H1 (cell line): Measurements from ENCODE around the gene CDK12. TPM values are rescaled to one million over a fixed set of nuclear protein-coding genes. Genes with fewer than 3 reads are reported as not detected.
"Not testable (repeated sequence)": the region's sequence is repeated elsewhere in the genome, so short reads cannot be mapped to it uniquely, and the experiment has no call there.

Experiments
- CTCF ChIA-PET: fragments of 300-600 bp; sonication (Branson Sonifier 250); formaldehyde crosslinking; loops from one replicate; lab custom pipeline; 2021; ENCODE audit not compliant: partially characterized antibody; lab: Charles Lee
- POLR2A ChIA-PET: fragments of 300-600 bp; sonication (Branson Sonifier 250); formaldehyde crosslinking; loops from one replicate; lab custom pipeline; 2021; ENCODE audit warnings: inconsistent platforms; ENCODE audit not compliant: partially characterized antibody; lab: Charles Lee
- DNase-seq, 2 experiments: peaks; one replicate each; pipeline versions ENCODE4 v3.0.0 to v3.0.0-alpha.2; 2010 to 2022; ENCODE audit warnings: low spot score in 2 of 2, low read depth in 1 of 2, mixed read lengths in 1 of 2
- FAIRE-seq: peaks from 2 replicates; lab custom pipeline; 2011; peaks lifted over from hg19 to GRCh38; lab: Jason Lieb, UNC
- H2AFZ ChIP-seq: 2 replicates; pipeline ENCODE4 v1.8.1; 2012; ENCODE audit warnings: low read length, inconsistent platforms
- H2AK5ac ChIP-seq: 2 replicates; pipeline ENCODE4 v1.6.1; 2013; ENCODE audit warnings: low read depth, low read length
- H2BK120ac ChIP-seq: replicated peaks from 2 replicates; pipeline ENCODE3; 2013; ENCODE audit warnings: low read depth, low read length, inconsistent platforms
- H2BK12ac ChIP-seq: 2 replicates; pipeline ENCODE4 v1.6.1; 2013; ENCODE audit warnings: low read depth, low read length
- H2BK15ac ChIP-seq: 2 replicates; pipeline ENCODE4 v1.6.1; 2013; ENCODE audit warnings: low read length
- H2BK20ac ChIP-seq: 2 replicates; pipeline ENCODE4 v1.6.1; 2013; ENCODE audit warnings: low read length
- H2BK5ac ChIP-seq: 2 replicates; pipeline ENCODE4 v1.6.1; 2013; ENCODE audit warnings: low read depth, low read length
- H3K14ac ChIP-seq: 2 replicates; pipeline ENCODE4 v1.6.1; 2013; ENCODE audit warnings: inconsistent platforms; ENCODE audit not compliant: insufficient read length
- H3K18ac ChIP-seq: 2 replicates; pipeline ENCODE4 v1.6.1; 2013; ENCODE audit warnings: low read length; ENCODE audit errors: extremely low read depth
- H3K23ac ChIP-seq: 2 replicates; pipeline ENCODE4 v1.6.1; 2013; ENCODE audit warnings: inconsistent platforms; ENCODE audit not compliant: insufficient read length
- H3K23me2 ChIP-seq: 2 replicates; pipeline ENCODE4 v1.6.1; 2013; ENCODE audit warnings: low read depth, low read length
- H3K27ac ChIP-seq: 2 replicates; pipeline ENCODE4 v1.6.1; 2011; ENCODE audit warnings: low read depth, low read length, inconsistent platforms
- H3K27me3 ChIP-seq, 4 experiments: replicated peaks in 1 of 4; 1 replicate in 1 of 4; 2 replicates in 3 of 4; pipeline versions ENCODE4 v1.6.1 to v1.8.1; 2011 to 2013; ENCODE audit warnings: low read length in 3 of 4, mild to moderate bottlenecking in 3 of 4, inconsistent platforms in 2 of 4, mixed read lengths in 2 of 4, moderate library complexity in 1 of 4; ENCODE audit not compliant: control insufficient read depth in 3 of 4, insufficient read depth in 3 of 4; ENCODE audit errors: extremely low read depth in 1 of 4
- H3K36me3 ChIP-seq, 4 experiments: 2 replicates each; pipeline versions ENCODE4 v1.6.1 to v1.8.1; 2011 to 2013; ENCODE audit warnings: mild to moderate bottlenecking in 4 of 4, low read length in 3 of 4, moderate library complexity in 2 of 4, control low read depth in 1 of 4, inconsistent platforms in 1 of 4; ENCODE audit not compliant: insufficient read depth in 4 of 4, control insufficient read depth in 2 of 4
- H3K4ac ChIP-seq: replicated peaks from 2 replicates; pipeline ENCODE3; 2013; ENCODE audit warnings: low read length, low read depth, mixed read lengths, inconsistent platforms; ENCODE audit not compliant: insufficient read length
- H3K4me1 ChIP-seq, 4 experiments: replicated peaks in 1 of 4; 1 replicate in 1 of 4; 2 replicates in 3 of 4; pipeline versions ENCODE4 v1.6.1 to v1.8.1; 2011 to 2013; ENCODE audit warnings: low read length in 3 of 4, inconsistent platforms in 2 of 4, mixed read lengths in 1 of 4; ENCODE audit not compliant: insufficient read depth in 4 of 4, control insufficient read depth in 3 of 4
- H3K4me2 ChIP-seq, 2 experiments: 2 replicates each; pipeline versions ENCODE4 v1.6.1 to v1.8.1; 2011 to 2013; ENCODE audit warnings: low read depth in 2 of 2, low read length in 2 of 2, control low read depth in 1 of 2, inconsistent platforms in 1 of 2, mild to moderate bottlenecking in 1 of 2; ENCODE audit not compliant: insufficient read depth in 1 of 2
- H3K4me3 ChIP-seq, 4 experiments: fragments of 200-600, 300-600 bp in 1 of 4; sonication (generic), shearing (Covaris generic), sonication (Bioruptor Twin) in 1 of 4; 2 replicates each; pipeline versions ENCODE4 v1.5.1 to v1.8.1; 2011 to 2016; ENCODE audit warnings: low read length in 4 of 4, low read depth in 3 of 4, control low read depth in 2 of 4, inconsistent platforms in 2 of 4, mild to moderate bottlenecking in 2 of 4, mixed read lengths in 1 of 4, moderate library complexity in 1 of 4; ENCODE audit not compliant: insufficient read depth in 2 of 4; ENCODE audit errors: extremely low read depth in 1 of 4
- H3K56ac ChIP-seq: replicated peaks from 2 replicates; pipeline ENCODE3; 2013; ENCODE audit warnings: low read depth, mild to moderate bottlenecking, mixed read lengths, low read length, inconsistent platforms; ENCODE audit not compliant: insufficient read length
- H3K79me1 ChIP-seq: 2 replicates; pipeline ENCODE4 v1.6.1; 2013; ENCODE audit warnings: low read depth, low read length, control low read depth
- H3K79me2 ChIP-seq, 2 experiments: 2 replicates each; pipeline versions ENCODE4 v1.6.1 to v1.8.1; 2012 to 2013; ENCODE audit warnings: low read length in 2 of 2, mild to moderate bottlenecking in 2 of 2, inconsistent platforms in 1 of 2; ENCODE audit not compliant: insufficient read depth in 2 of 2, control insufficient read depth in 1 of 2
- H3K9ac ChIP-seq, 4 experiments: replicated peaks in 1 of 4; 1 replicate in 1 of 4; 2 replicates in 3 of 4; pipeline versions ENCODE4 v1.6.1 to v1.8.1; 2011 to 2013; ENCODE audit warnings: low read depth in 3 of 4, low read length in 3 of 4, control low read depth in 2 of 4, mild to moderate bottlenecking in 2 of 4, moderate library complexity in 2 of 4, inconsistent platforms in 1 of 4; ENCODE audit errors: extremely low read depth in 1 of 4
- H3K9me3 ChIP-seq, 2 experiments: 2 replicates each; pipeline versions ENCODE4 v1.6.1 to v1.8.1; 2012 to 2013; ENCODE audit warnings: mild to moderate bottlenecking in 2 of 2, moderate library complexity in 2 of 2, control low read depth in 1 of 2, inconsistent platforms in 1 of 2, low read depth in 1 of 2, low read length in 1 of 2, mixed read lengths in 1 of 2; ENCODE audit not compliant: insufficient read depth in 2 of 2
- H4K20me1 ChIP-seq, 2 experiments: replicated peaks in 1 of 2; 2 replicates each; pipeline versions ENCODE3 to v1.8.1; 2011 to 2013; ENCODE audit warnings: inconsistent platforms in 2 of 2, low read length in 2 of 2, mild to moderate bottlenecking in 1 of 2; ENCODE audit not compliant: insufficient read depth in 2 of 2, control insufficient read depth in 1 of 2
- H4K5ac ChIP-seq: 2 replicates; pipeline ENCODE4 v1.6.1; 2013; ENCODE audit warnings: low read length, low read depth, mixed read lengths, inconsistent platforms; ENCODE audit not compliant: insufficient read length
- H4K8ac ChIP-seq: 2 replicates; pipeline ENCODE4 v1.8.0; 2013; ENCODE audit warnings: mild to moderate bottlenecking, moderate library complexity, low read length, inconsistent platforms; ENCODE audit not compliant: insufficient read depth; ENCODE audit errors: extremely low read depth
- H4K91ac ChIP-seq: replicated peaks from 2 replicates; pipeline ENCODE3; 2013; ENCODE audit warnings: low read length, mixed read lengths, inconsistent platforms; ENCODE audit not compliant: insufficient read length
- WGBS, 2 experiments: shearing (Covaris generic) in 1 of 2; methylation state at CpG; one replicate each; pipeline versions ENCODE4 v1.1.6 to v1.1.7; 2013 to 2015; ENCODE audit warnings: low lambda C conversion rate in 2 of 2, mixed read lengths in 2 of 2, inconsistent platforms in 1 of 2, low coverage in 1 of 2, missing lambda C conversion rate in 1 of 2; ENCODE audit not compliant: insufficient replicate concordance in 2 of 2, insufficient coverage in 1 of 2, insufficient read length in 1 of 2; ENCODE audit errors: extremely low coverage in 1 of 2, missing lambda C conversion rate in 1 of 2; 5-methylcytosine and 5-hydroxymethylcytosine counted together
- polyA plus RNA-seq, 7 experiments: library from polyadenylated mRNA; depleted of rRNA in 3 of 7; stranded (reverse) in 5 of 7; unstranded in 2 of 7; fragments of >200 nt in 5 of 7; fragments of 200-250 nt in 2 of 7; gene quantifications; 1 replicate in 5 of 7; 2 replicates in 1 of 7; 4 replicates in 1 of 7; pipeline versions ENCODE4 v1.2.1 to v1.2.3, GENCODE V29; 2011 to 2013; ENCODE audit warnings: missing spikeins in 2 of 7, mixed read lengths in 2 of 7
- total RNA-seq: library from RNA; stranded (reverse); fragmentation: NEBNext Ultra II Directional; extraction: Animal tissue kit (Norgen Biotek cat#: 25700); gene quantifications from 2 replicates; pipeline ENCODE4 v1.2.1, GENCODE V29; 2021

CDK12 gene
- total and polyA plus RNA-seq, 2 of the 8 experiments (the other 6 are each of a cell fraction or from before 2014, with no cell fraction given), result 14.8 to 70.3 TPM

GRCh38 chr17:39544361-39544760, 83.1 kb downstream of the CDK12 start:
- H3K27me3 ChIP-seq, H3K4me1 ChIP-seq, H3K27ac ChIP-seq, H3K56ac ChIP-seq, H2AFZ ChIP-seq, H3K23me2 ChIP-seq, H2BK12ac ChIP-seq, H4K20me1 ChIP-seq, H3K79me2 ChIP-seq, H3K4me3 ChIP-seq, H3K14ac ChIP-seq, H3K9me3 ChIP-seq, H2BK20ac ChIP-seq, H2BK5ac ChIP-seq, H3K79me1 ChIP-seq, H4K91ac ChIP-seq, DNase-seq, H3K18ac ChIP-seq, H3K4ac ChIP-seq, H2BK15ac ChIP-seq, H3K9ac ChIP-seq, H2BK120ac ChIP-seq, H4K5ac ChIP-seq, H3K4me2 ChIP-seq, H3K23ac ChIP-seq, H2AK5ac ChIP-seq, H3K36me3 ChIP-seq, FAIRE-seq, H4K8ac ChIP-seq: not testable (repeated sequence)
- ChIA-PET CTCF (interaction anchor here (0.6 to 15.0 kb wide), 10 partner anchors 16 to 151 kb away, joined by 3 to 310 read pairs (median 3); partner anchors contain the start of genes NEUROD2 and PPP1R1B), POLR2A (interaction anchor here (1.0 kb wide), 1 partner anchor 83 kb away, joined by 3 read pairs; the partner anchor contains the start of gene CDK12)
- 98% methylated on average over 11 of the region's 12 CpGs; no CpG with 5 or more reads in 1 of the 2 experiments for WGBS, 2 experiments
